Panc1 (cell line): ENCODE results near the gene NT5DC1. TPM values are rescaled to one million over a fixed set of nuclear protein-coding genes. Genes with fewer than 3 reads are reported as not detected.

Experiments used
- ATAC-seq: fragments of 200-7000 bp; cut with Tn5 transposase; 2 replicates; pipeline ENCODE4 v1.9.1; 2020; ENCODE audit warnings: mild to moderate bottlenecking, moderate library complexity
- BruUV-seq: library from RNA; stranded (reverse); fragments of 400-500 nt; replicated peaks from 2 replicates; lab custom pipeline; 2021; lab: Mats Ljungman, UMichigan
- CTCF ChIA-PET: fragments of 300-600 bp; sonication (Branson Sonifier 250); formaldehyde crosslinking; loops from one replicate; lab custom pipeline; 2022; ENCODE audit warnings: antibody characterized with exemption; lab: Charles Lee
- POLR2A ChIA-PET: fragments of 300-600 bp; sonication (Branson Sonifier 250); formaldehyde crosslinking; loops from one replicate; lab custom pipeline; 2022; ENCODE audit warnings: antibody characterized with exemption; lab: Charles Lee
- DNase-seq: peaks from one replicate; pipeline ENCODE4 v3.0.0-alpha.2; 2010; ENCODE audit warnings: low read depth, low spot score
- H3K27ac ChIP-seq: 2 replicates; pipeline ENCODE4 v1.5.1; 2011; ENCODE audit warnings: mild to moderate bottlenecking, low read length, inconsistent platforms
- H3K27me3 ChIP-seq: fragments of 200-500 bp; sonication (Bioruptor generic); 2 replicates; pipeline ENCODE4 v1.6.0; 2014; ENCODE audit warnings: low read length, inconsistent platforms; ENCODE audit not compliant: control insufficient read depth, insufficient read depth
- H3K36me3 ChIP-seq: fragments of 200-500 bp; sonication (Bioruptor generic); 2 replicates; pipeline ENCODE4 v1.5.1; 2014; ENCODE audit warnings: inconsistent platforms, mild to moderate bottlenecking, low read length, moderate library complexity; ENCODE audit not compliant: control insufficient read depth, insufficient read depth
- H3K4me1 ChIP-seq: 2 replicates; pipeline ENCODE4 v1.5.1; 2011; ENCODE audit warnings: inconsistent platforms, mild to moderate bottlenecking, low read length, moderate library complexity; ENCODE audit not compliant: control insufficient read depth, insufficient read depth
- H3K4me3 ChIP-seq, 2 experiments: 2 replicates each; pipeline ENCODE4 v1.5.1; 2011 to 2012; ENCODE audit warnings: low read depth in 2 of 2, low read length in 2 of 2, mild to moderate bottlenecking in 2 of 2, inconsistent platforms in 1 of 2, moderate library complexity in 1 of 2
- H3K9me3 ChIP-seq: fragments of 200-500 bp; sonication (Bioruptor generic); 2 replicates; pipeline ENCODE4 v1.5.1; 2014; ENCODE audit warnings: low read depth, mild to moderate bottlenecking, inconsistent platforms, low read length, moderate library complexity; ENCODE audit not compliant: control insufficient read depth, insufficient read depth
- POLR2AphosphoS5 ChIP-seq: IDR thresholded peaks from 2 replicates; pipeline ENCODE4 v1.6.1; 2012; ENCODE audit warnings: mild to moderate bottlenecking, low read depth, low read length, moderate library complexity
- SIN3A ChIP-seq: IDR thresholded peaks from 2 replicates; pipeline ENCODE4 v1.6.1; 2012; ENCODE audit warnings: low read depth, mild to moderate bottlenecking, low read length, moderate library complexity, borderline replicate concordance; ENCODE audit not compliant: insufficient read depth
- TCF7L2 ChIP-seq: IDR thresholded peaks from 2 replicates; pipeline ENCODE4 v1.6.1; 2011; ENCODE audit warnings: mild to moderate bottlenecking, low read depth, low read length, inconsistent platforms
- in situ Hi-C: cut with HindIII; loops from 2 replicates; pipeline ENCODE4 v1.10.0; 2016; ENCODE audit warnings: low sequenced_read_pairs, low pct_unique_long_range_greater_than_20kb
- intact Hi-C: fragments of 100-400 bp; cut with micrococcal nuclease; formaldehyde crosslinking; loops from one replicate; pipeline ENCODE4 v1.10.0; 2022; ENCODE audit not compliant: unreplicated experiment
- total RNA-seq: library from RNA; stranded (reverse); gene quantifications from one replicate; pipeline ENCODE4 v1.2.1, GENCODE V29; 2021; ENCODE audit not compliant: unreplicated experiment
- TF ChIP-seq, protein P1 (sequence below): fragments of 450-650 bp; IDR thresholded peaks from 2 replicates; pipeline ENCODE4 v1.5.1; 2017; ENCODE audit warnings: mild to moderate bottlenecking
- TF ChIP-seq, protein P2 (sequence below), 2 experiments: IDR thresholded peaks; 2 replicates each; pipeline ENCODE4 v1.6.1; 2011 to 2012; ENCODE audit warnings: low read depth in 2 of 2, control low read depth in 1 of 2, low read length in 1 of 2, mild to moderate bottlenecking in 1 of 2, moderate library complexity in 1 of 2; ENCODE audit not compliant: insufficient read depth in 1 of 2

The NT5DC1 gene
- total RNA-seq, 1 experiment from 2014 or later: 79.1 TPM

DNA sequence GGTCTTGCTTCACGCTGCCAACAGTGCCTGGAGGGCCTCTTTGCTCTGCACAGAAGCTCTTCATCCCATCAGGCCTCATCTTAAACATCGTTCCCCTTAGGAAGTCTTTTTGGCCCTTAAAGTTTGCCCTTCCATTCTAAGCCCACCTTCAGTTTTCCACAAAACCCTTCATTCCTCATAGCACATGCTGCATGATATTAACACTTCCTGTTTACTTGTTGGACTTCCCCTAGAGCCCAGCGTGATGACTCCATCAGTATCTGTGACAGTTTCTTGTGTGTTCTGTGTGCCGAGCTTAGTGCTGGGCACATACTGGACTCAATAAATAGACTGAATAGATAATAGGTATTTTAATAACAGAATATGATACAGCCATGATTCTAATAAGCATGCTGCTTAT is 2.2 kb downstream of the NT5DC1 start:
- ATAC-seq (no peak), DNase-seq (no peak)
- Histone ChIP-seq H3K36me3 (no peaks in the 10 kb centered on the region; the same call in 1 of the 2 replicates), H3K4me1 (peaks cover 18% of the 10 kb centered on the region), H3K27ac (no peak overlapping the region), H3K9me3 (no peaks in the 10 kb centered on the region), H3K4me3 (no peak overlapping the region), H3K27me3 (no peaks in the 10 kb centered on the region; the same call in 1 of the 2 replicates)
- intact Hi-C loops (no loop called here), in situ Hi-C loops (no loop called here)
- ChIA-PET POLR2A (no interaction called here), CTCF (interaction anchor here (0.6 kb wide), 1 partner anchor 554 kb away, joined by 3 read pairs; no protein-coding TSS in a partner anchor)
- TF ChIP-seq, protein P1, sequence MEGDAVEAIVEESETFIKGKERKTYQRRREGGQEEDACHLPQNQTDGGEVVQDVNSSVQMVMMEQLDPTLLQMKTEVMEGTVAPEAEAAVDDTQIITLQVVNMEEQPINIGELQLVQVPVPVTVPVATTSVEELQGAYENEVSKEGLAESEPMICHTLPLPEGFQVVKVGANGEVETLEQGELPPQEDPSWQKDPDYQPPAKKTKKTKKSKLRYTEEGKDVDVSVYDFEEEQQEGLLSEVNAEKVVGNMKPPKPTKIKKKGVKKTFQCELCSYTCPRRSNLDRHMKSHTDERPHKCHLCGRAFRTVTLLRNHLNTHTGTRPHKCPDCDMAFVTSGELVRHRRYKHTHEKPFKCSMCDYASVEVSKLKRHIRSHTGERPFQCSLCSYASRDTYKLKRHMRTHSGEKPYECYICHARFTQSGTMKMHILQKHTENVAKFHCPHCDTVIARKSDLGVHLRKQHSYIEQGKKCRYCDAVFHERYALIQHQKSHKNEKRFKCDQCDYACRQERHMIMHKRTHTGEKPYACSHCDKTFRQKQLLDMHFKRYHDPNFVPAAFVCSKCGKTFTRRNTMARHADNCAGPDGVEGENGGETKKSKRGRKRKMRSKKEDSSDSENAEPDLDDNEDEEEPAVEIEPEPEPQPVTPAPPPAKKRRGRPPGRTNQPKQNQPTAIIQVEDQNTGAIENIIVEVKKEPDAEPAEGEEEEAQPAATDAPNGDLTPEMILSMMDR: no peak
- no peak for TF ChIP-seq SIN3A
- TF ChIP-seq POLR2AphosphoS5: no peak
- TF ChIP-seq, protein P2, sequence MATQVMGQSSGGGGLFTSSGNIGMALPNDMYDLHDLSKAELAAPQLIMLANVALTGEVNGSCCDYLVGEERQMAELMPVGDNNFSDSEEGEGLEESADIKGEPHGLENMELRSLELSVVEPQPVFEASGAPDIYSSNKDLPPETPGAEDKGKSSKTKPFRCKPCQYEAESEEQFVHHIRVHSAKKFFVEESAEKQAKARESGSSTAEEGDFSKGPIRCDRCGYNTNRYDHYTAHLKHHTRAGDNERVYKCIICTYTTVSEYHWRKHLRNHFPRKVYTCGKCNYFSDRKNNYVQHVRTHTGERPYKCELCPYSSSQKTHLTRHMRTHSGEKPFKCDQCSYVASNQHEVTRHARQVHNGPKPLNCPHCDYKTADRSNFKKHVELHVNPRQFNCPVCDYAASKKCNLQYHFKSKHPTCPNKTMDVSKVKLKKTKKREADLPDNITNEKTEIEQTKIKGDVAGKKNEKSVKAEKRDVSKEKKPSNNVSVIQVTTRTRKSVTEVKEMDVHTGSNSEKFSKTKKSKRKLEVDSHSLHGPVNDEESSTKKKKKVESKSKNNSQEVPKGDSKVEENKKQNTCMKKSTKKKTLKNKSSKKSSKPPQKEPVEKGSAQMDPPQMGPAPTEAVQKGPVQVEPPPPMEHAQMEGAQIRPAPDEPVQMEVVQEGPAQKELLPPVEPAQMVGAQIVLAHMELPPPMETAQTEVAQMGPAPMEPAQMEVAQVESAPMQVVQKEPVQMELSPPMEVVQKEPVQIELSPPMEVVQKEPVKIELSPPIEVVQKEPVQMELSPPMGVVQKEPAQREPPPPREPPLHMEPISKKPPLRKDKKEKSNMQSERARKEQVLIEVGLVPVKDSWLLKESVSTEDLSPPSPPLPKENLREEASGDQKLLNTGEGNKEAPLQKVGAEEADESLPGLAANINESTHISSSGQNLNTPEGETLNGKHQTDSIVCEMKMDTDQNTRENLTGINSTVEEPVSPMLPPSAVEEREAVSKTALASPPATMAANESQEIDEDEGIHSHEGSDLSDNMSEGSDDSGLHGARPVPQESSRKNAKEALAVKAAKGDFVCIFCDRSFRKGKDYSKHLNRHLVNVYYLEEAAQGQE (IDR thresholded peaks at IDR 0.05; ENCODE audit: insufficient read depth in 1 of 2, low read depth in 2 of 2, low read length in 1 of 2): no peak
- TF ChIP-seq TCF7L2: no peak
- TSS peak; percentile 54 for BruUV-seq

DNA sequence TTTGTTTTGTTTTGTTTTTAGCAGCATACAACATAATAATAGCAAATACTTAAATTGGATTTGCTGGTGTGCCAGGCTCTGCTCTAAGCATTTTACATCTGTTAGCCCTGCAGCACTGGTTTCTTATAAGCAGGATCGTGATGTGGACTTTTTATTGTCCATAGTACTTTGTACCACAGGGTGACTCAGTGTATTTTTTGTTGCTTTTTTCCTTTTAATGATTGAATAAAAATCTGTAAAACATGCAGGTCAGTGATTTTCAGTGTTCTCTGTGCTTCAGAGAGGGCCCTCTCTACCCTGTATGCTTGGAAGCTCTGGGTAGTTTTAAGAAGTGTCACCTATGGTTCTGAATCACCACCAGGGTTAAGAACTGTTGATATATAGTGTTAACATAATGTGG is 4.0 kb downstream of the NT5DC1 start:
- peaks cover 7% of the 10 kb centered on the region; the same call in 1 of the 2 replicates for H3K36me3 ChIP-seq
- no peaks in the 10 kb centered on the region; the same call in 1 of the 2 replicates for H3K27me3 ChIP-seq
- TF ChIP-seq TCF7L2 (no peak), SIN3A (no peak), POLR2AphosphoS5 (no peak)
- TF ChIP-seq, protein P1: no peak
- TF ChIP-seq, protein P2 (IDR thresholded peaks at IDR 0.05; ENCODE audit: insufficient read depth in 1 of 2, low read depth in 2 of 2, low read length in 1 of 2): no peak
- CTCF ChIA-PET: no interaction called here
- H3K4me1 ChIP-seq: peaks cover 18% of the 10 kb centered on the region
- H3K27ac ChIP-seq: no peak overlapping the region
- no TSS peak for BruUV-seq
- in situ Hi-C loops (no loop called here), intact Hi-C loops (no loop called here)
- POLR2A ChIA-PET: no interaction called here
- DNase-seq (no peak), ATAC-seq (no peak)
- H3K4me3 ChIP-seq: no peak overlapping the region
- no peaks in the 10 kb centered on the region for H3K9me3 ChIP-seq
